HCT116 (cell line): Measurements from ENCODE around the gene ADAD2. TPM values are rescaled to one million over a fixed set of nuclear protein-coding genes. Genes with fewer than 3 reads are reported as not detected.

Experiments used
- ATAC-seq: fragments of 200-7000 bp; cut with Tn5 transposase; 2 replicates; pipeline ENCODE4 v1.9.1; 2020; ENCODE audit warnings: mild to moderate bottlenecking, moderate library complexity
- BruUV-seq: library from RNA; stranded (reverse); fragments of 400-500 nt; replicated peaks from 2 replicates; lab custom pipeline; 2021; lab: Mats Ljungman, UMichigan
- CTCF ChIA-PET: fragments of 300-600 bp; sonication (Branson Sonifier 250); formaldehyde crosslinking; loops from one replicate; lab custom pipeline; 2021; ENCODE audit warnings: antibody characterized with exemption; lab: Charles Lee
- POLR2A ChIA-PET: fragments of 300-600, 350-600 bp; sonication (Branson Sonifier 250); formaldehyde crosslinking; loops from one replicate; lab custom pipeline; 2021; ENCODE audit warnings: antibody characterized with exemption; lab: Charles Lee
- RAD21 ChIA-PET, 2 experiments: fragments of 300-600 bp; sonication (Branson Sonifier 250); formaldehyde crosslinking; loops; one replicate each; lab custom pipeline; 2023; ENCODE audit warnings: low total read pairs in 2 of 2; ENCODE audit not compliant: uncharacterized antibody in 2 of 2, unreplicated experiment in 2 of 2, low non-redundant PET in 1 of 2; lab: Charles Lee
- DNase-seq: peaks from one replicate; pipeline ENCODE4 v3.0.0-alpha.2; 2010; ENCODE audit warnings: low read depth, low spot score
- H2AFZ ChIP-seq: fragments of 200-600 bp; shearing (Covaris generic), sonication (generic); 2 replicates; pipeline ENCODE4 v1.6.1; 2017; ENCODE audit warnings: low read depth, mixed run types, mixed read lengths, antibody characterized with exemption, low read length; ENCODE audit not compliant: poor library complexity, severe bottlenecking
- H3K27ac ChIP-seq: 2 replicates; pipeline ENCODE4 v1.5.1; 2012; ENCODE audit warnings: low read depth, low read length
- H3K27me3 ChIP-seq: fragments of 200-600 bp; sonication (generic); 2 replicates; pipeline ENCODE4 v1.6.1; 2016; ENCODE audit warnings: mixed run types, low read length, mixed read lengths; ENCODE audit not compliant: insufficient read depth
- H3K36me3 ChIP-seq, 2 experiments: fragments of 200-500 bp in 1 of 2; fragments of 200-600 bp in 1 of 2; sonication (Bioruptor generic) in 1 of 2; sonication (generic) in 1 of 2; 2 replicates each; pipeline versions ENCODE4 v1.5.1 to v1.6.1; 2014 to 2016; ENCODE audit warnings: low read length in 2 of 2, inconsistent platforms in 1 of 2, mixed read lengths in 1 of 2, mixed run types in 1 of 2; ENCODE audit not compliant: insufficient read depth in 2 of 2, control insufficient read depth in 1 of 2
- H3K4me1 ChIP-seq, 2 experiments: fragments of 200-600 bp in 1 of 2; sonication (generic) in 1 of 2; 2 replicates each; pipeline versions ENCODE4 v1.5.1 to v1.6.1; 2012 to 2017; ENCODE audit warnings: low read length in 2 of 2, inconsistent platforms in 1 of 2, mild to moderate bottlenecking in 1 of 2, mixed read lengths in 1 of 2, mixed run types in 1 of 2, moderate library complexity in 1 of 2; ENCODE audit not compliant: insufficient read depth in 2 of 2, control insufficient read depth in 1 of 2
- H3K4me2 ChIP-seq: fragments of 200-600 bp; sonication (generic); 2 replicates; pipeline ENCODE4 v1.6.1; 2017; ENCODE audit warnings: mixed run types, low read length, mixed read lengths
- H3K4me3 ChIP-seq, 2 experiments: fragments of 200-600 bp in 1 of 2; sonication (generic) in 1 of 2; replicated peaks in 1 of 2; 2 replicates each; pipeline ENCODE4 v1.5.1; 2011 to 2016; ENCODE audit warnings: low read length in 2 of 2, control low read depth in 1 of 2, low read depth in 1 of 2, mild to moderate bottlenecking in 1 of 2, mixed read lengths in 1 of 2, mixed run types in 1 of 2
- H3K79me2 ChIP-seq: fragments of 200-600 bp; sonication (generic); 2 replicates; pipeline ENCODE4 v1.6.1; 2017; ENCODE audit warnings: mild to moderate bottlenecking, mixed run types, low read length, moderate library complexity, mixed read lengths; ENCODE audit not compliant: insufficient read depth
- H3K9ac ChIP-seq: fragments of 200-600 bp; sonication (generic); 2 replicates; pipeline ENCODE4 v1.6.1; 2016; ENCODE audit warnings: low read length, mixed read lengths
- H3K9me2 ChIP-seq: fragments of 200-600 bp; sonication (generic), shearing (Covaris generic); 2 replicates; pipeline ENCODE4 v1.6.1; 2017; ENCODE audit warnings: mixed run types, mild to moderate bottlenecking, moderate library complexity; ENCODE audit not compliant: insufficient read depth
- H3K9me3 ChIP-seq, 2 experiments: fragments of 200-500 bp in 1 of 2; fragments of 200-600 bp in 1 of 2; sonication (Bioruptor generic) in 1 of 2; sonication (generic) in 1 of 2; 2 replicates each; pipeline ENCODE4 v1.6.1; 2014 to 2017; ENCODE audit warnings: low read length in 2 of 2, mixed read lengths in 2 of 2, inconsistent platforms in 1 of 2, low read depth in 1 of 2, mild to moderate bottlenecking in 1 of 2, mixed run types in 1 of 2, moderate library complexity in 1 of 2; ENCODE audit not compliant: control insufficient read depth in 1 of 2, insufficient read depth in 1 of 2
- H4K20me1 ChIP-seq: fragments of 200-600 bp; sonication (generic), shearing (Covaris generic); 2 replicates; pipeline ENCODE4 v1.6.1; 2017; ENCODE audit warnings: mixed run types, mild to moderate bottlenecking, moderate library complexity; ENCODE audit not compliant: insufficient read depth
- CEBPB ChIP-seq: IDR thresholded peaks from 2 replicates; pipeline ENCODE4 v1.6.1; 2012; ENCODE audit warnings: low read depth
- ELF1 ChIP-seq: IDR thresholded peaks from 2 replicates; pipeline ENCODE4 v1.6.1; 2012; ENCODE audit warnings: low read depth, borderline replicate concordance
- FOSL1 ChIP-seq: IDR thresholded peaks from 2 replicates; pipeline ENCODE4 v1.6.1; 2012; ENCODE audit warnings: low read depth
- POLR2A ChIP-seq: IDR thresholded peaks from 2 replicates; pipeline ENCODE4 v1.7.0; 2011; ENCODE audit warnings: borderline replicate concordance; ENCODE audit not compliant: insufficient read depth, insufficient read length; ENCODE audit errors: extremely low read depth
- SIN3A ChIP-seq: IDR thresholded peaks from 2 replicates; pipeline ENCODE4 v1.6.1; 2012; ENCODE audit warnings: low read depth
- SP1 ChIP-seq: IDR thresholded peaks from 2 replicates; pipeline ENCODE4 v1.6.1; 2012; ENCODE audit warnings: low read depth
- TCF7L2 ChIP-seq: IDR thresholded peaks from 2 replicates; pipeline ENCODE4 v1.7.0; 2011; ENCODE audit warnings: borderline replicate concordance, inconsistent platforms; ENCODE audit not compliant: insufficient read depth, insufficient read length; ENCODE audit errors: extremely low read depth
- YY1 ChIP-seq: IDR thresholded peaks from 2 replicates; pipeline ENCODE4 v1.6.1; 2011; ENCODE audit warnings: low read length, low read depth, moderate library complexity, mild to moderate bottlenecking; ENCODE audit not compliant: insufficient replicate concordance; ENCODE audit errors: extremely low read depth
- ZFX ChIP-seq: fragments of 450-650 bp; IDR thresholded peaks from 2 replicates; pipeline ENCODE4 v1.6.1; 2017
- intact Hi-C: fragments of 100-400 bp; cut with micrococcal nuclease; formaldehyde crosslinking; loops from 2 replicates; pipeline ENCODE4 v1.10.0; 2022
- total RNA-seq: library from RNA; stranded (reverse); gene quantifications from one replicate; pipeline ENCODE4 v1.2.1, GENCODE V29; 2021; ENCODE audit not compliant: unreplicated experiment
- TF ChIP-seq, protein P1 (sequence below): IDR thresholded peaks from 2 replicates; pipeline ENCODE4 v1.6.1; 2012
- TF ChIP-seq, protein P2 (sequence below), 3 experiments: fragments of 200-600 bp in 1 of 3; sonication (generic) in 1 of 3; IDR thresholded peaks in 2 of 3; conservative IDR thresholded peaks in 1 of 3; 2 replicates each; pipeline ENCODE4 v1.5.1; 2012 to 2017; ENCODE audit warnings: low read depth in 2 of 3, low read length in 2 of 3, antibody characterized with exemption in 1 of 3, borderline replicate concordance in 1 of 3, control low read depth in 1 of 3, mild to moderate bottlenecking in 1 of 3, mixed read lengths in 1 of 3, mixed run types in 1 of 3, moderate library complexity in 1 of 3; ENCODE audit not compliant: insufficient read depth in 1 of 3

The ADAD2 gene
- total RNA-seq, 1 experiment from 2014 or later: not detected

DNA sequence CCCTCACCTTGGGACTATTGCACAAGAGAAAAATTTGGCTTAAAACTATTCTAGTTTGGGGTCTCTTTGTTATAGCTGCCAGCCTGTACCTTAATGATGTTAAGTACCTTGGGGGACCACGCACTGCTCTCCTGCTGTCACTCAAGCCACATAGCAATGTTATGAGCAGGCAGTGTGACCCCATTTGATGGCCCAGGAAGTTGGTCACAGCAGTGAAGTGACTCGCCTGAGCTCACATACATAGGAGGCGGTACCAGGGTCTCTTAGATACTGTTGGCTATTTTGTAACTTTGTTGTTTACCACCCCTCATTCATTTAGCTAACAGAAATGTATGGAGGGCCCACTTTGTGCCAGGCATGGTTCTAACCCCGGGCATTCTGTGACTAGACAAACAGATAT, 32.5 kb downstream of the ADAD2 start:
- RAD21 ChIA-PET: no interaction called here
- H3K79me2 ChIP-seq: no peaks in the 10 kb centered on the region
- no peak overlapping the region for H3K9ac ChIP-seq
- no peak for DNase-seq
- H3K36me3 ChIP-seq: no peaks in the 10 kb centered on the region
- H3K4me1 ChIP-seq: peaks cover 13 to 40% of the 10 kb centered on the region in 2 experiments
- H3K4me2 ChIP-seq: peak overlapping the region; percentile 48
- H3K9me2 ChIP-seq: no peaks in the 10 kb centered on the region
- no TSS peak for BruUV-seq
- TF ChIP-seq ZFX (no peak), FOSL1 (peak; percentile 37; the same call in 1 of the 2 replicates), SP1 (peak; percentile 12; the same call in 1 of the 2 replicates)
- TF ChIP-seq, all 23 proteins: peak for 2
- intact Hi-C loops: no loop called here
- CTCF ChIA-PET: interaction anchor here (1.4 kb wide), 1 partner anchor 37 kb away, joined by 6 read pairs; the partner anchor contains the start of gene TAF1C
- Histone ChIP-seq H3K9me3 (no peaks in the 10 kb centered on the region), H2AFZ (peak overlapping the region; percentile 50), H4K20me1 (no peaks in the 10 kb centered on the region), H3K27me3 (no peaks in the 10 kb centered on the region), H3K27ac (no peak overlapping the region), H3K4me3 (no peak overlapping the region)
- ATAC-seq: peak; percentile 26; the same call in 1 of the 2 replicates
- POLR2A ChIA-PET: no interaction called here

DNA sequence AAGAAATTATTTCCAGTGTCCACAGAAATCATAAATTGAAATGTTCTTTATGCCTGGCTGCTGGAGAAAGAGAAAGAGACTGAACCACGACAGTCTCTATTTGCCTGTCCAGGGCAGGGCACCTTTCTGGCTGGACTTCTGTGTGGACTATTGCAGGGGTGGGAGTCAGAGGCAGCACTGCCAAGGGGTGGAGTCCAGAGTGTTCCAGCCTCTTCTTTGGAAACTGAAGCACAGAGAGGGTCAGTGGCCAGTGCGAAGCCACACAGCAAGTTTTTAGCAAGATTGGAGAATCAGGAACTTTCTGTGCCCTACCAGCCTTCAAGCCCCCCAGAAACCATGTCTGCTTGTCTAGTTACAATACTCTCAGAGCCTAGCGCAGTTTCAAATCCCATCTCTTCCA, 33.6 kb downstream of the ADAD2 start:
- BruUV-seq: no TSS peak
- Histone ChIP-seq H3K4me3 (no peak overlapping the region), H3K27me3 (no peaks in the 10 kb centered on the region), H3K27ac (no peak overlapping the region), H3K9me2 (no peaks in the 10 kb centered on the region), H3K9me3 (no peaks in the 10 kb centered on the region)
- ChIA-PET CTCF (interaction anchor here (1.4 kb wide), 1 partner anchor 38 kb away, joined by 6 read pairs; the partner anchor contains the start of gene TAF1C), RAD21 (no interaction called here)
- intact Hi-C loops: no loop called here
- TF ChIP-seq POLR2A (no peak), SIN3A (no peak), ELF1 (no peak), TCF7L2 (no peak), CEBPB (no peak), SP1 (no peak), YY1 (no peak), FOSL1 (no peak)
- TF ChIP-seq, protein P1, sequence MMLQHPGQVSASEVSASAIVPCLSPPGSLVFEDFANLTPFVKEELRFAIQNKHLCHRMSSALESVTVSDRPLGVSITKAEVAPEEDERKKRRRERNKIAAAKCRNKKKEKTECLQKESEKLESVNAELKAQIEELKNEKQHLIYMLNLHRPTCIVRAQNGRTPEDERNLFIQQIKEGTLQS: no peak
- TF ChIP-seq, protein P2, sequence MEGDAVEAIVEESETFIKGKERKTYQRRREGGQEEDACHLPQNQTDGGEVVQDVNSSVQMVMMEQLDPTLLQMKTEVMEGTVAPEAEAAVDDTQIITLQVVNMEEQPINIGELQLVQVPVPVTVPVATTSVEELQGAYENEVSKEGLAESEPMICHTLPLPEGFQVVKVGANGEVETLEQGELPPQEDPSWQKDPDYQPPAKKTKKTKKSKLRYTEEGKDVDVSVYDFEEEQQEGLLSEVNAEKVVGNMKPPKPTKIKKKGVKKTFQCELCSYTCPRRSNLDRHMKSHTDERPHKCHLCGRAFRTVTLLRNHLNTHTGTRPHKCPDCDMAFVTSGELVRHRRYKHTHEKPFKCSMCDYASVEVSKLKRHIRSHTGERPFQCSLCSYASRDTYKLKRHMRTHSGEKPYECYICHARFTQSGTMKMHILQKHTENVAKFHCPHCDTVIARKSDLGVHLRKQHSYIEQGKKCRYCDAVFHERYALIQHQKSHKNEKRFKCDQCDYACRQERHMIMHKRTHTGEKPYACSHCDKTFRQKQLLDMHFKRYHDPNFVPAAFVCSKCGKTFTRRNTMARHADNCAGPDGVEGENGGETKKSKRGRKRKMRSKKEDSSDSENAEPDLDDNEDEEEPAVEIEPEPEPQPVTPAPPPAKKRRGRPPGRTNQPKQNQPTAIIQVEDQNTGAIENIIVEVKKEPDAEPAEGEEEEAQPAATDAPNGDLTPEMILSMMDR (IDR thresholded peaks at IDR 0.05 in 2 of 3, conservative IDR thresholded peaks at IDR 0.05 in 1 of 3; ENCODE audit: borderline replicate concordance in 1 of 3, insufficient read depth in 1 of 3, low read depth in 2 of 3, low read length in 2 of 3): no peak
- TF ChIP-seq, all 23 proteins: peak for 0
- H3K4me2 ChIP-seq: peak overlapping the region; percentile 48; the same call in 1 of the 2 replicates
- no peak overlapping the region for H3K9ac ChIP-seq
- ATAC-seq: no peak
- POLR2A ChIA-PET: no interaction called here
- H4K20me1 ChIP-seq: no peaks in the 10 kb centered on the region
- H3K4me1 ChIP-seq: peaks cover 23 to 51% of the 10 kb centered on the region in 2 experiments
- no peaks in the 10 kb centered on the region for H3K36me3 ChIP-seq
- no peak for DNase-seq
- H2AFZ ChIP-seq: no peak overlapping the region
- no peaks in the 10 kb centered on the region for H3K79me2 ChIP-seq
